ENCODE results near the gene THRSP.
"Not testable (repeated sequence)": the region's sequence is repeated elsewhere in the genome, so short reads cannot be mapped to it uniquely, and the experiment has no call there.

The THRSP gene

DNA sequence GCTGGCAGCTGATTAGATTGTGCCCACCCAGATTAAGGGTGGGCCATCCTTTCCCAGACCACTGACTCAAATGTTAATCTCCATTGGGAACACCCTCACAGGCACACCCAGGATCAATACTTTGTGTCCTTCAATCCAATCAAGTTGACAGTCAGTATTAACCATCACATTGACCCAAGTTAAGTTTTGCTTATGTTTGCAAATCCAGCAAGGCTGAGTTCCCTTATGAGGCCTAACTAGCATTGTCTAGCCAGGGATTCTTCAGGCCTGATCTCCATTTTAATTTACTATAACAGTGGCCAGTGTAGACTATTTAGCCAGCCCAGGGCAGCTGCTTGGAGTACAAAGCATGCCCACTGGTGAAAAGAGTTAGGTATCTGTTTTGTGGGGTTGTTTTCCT, 38.3 kb upstream of the THRSP start:
- no peaks in the 10 kb centered on the region for H3K27me3 ChIP-seq (ENCODE audit: low read length)
- no peak overlapping the region for H3K4me2 ChIP-seq (ENCODE audit: low read depth, low read length, poor library complexity, severe bottlenecking)
- no peak overlapping the region for H3K27ac ChIP-seq (ENCODE audit: low read depth, low read length)
- no peaks in the 10 kb centered on the region for H4K20me1 ChIP-seq (ENCODE audit: low read depth, low read length)
- no peak overlapping the region for H3K4me3 ChIP-seq (ENCODE audit: insufficient read depth, low read length, poor library complexity, severe bottlenecking)
- no peak overlapping the region for H3K9ac ChIP-seq (ENCODE audit: low read length)
- no peaks in the 10 kb centered on the region for H3K9me3 ChIP-seq (ENCODE audit: insufficient read depth, low read length)
- H3F3A ChIP-seq (ENCODE audit: insufficient read depth), result no peaks in the 10 kb centered on the region
- TF ChIP-seq, protein P1, sequence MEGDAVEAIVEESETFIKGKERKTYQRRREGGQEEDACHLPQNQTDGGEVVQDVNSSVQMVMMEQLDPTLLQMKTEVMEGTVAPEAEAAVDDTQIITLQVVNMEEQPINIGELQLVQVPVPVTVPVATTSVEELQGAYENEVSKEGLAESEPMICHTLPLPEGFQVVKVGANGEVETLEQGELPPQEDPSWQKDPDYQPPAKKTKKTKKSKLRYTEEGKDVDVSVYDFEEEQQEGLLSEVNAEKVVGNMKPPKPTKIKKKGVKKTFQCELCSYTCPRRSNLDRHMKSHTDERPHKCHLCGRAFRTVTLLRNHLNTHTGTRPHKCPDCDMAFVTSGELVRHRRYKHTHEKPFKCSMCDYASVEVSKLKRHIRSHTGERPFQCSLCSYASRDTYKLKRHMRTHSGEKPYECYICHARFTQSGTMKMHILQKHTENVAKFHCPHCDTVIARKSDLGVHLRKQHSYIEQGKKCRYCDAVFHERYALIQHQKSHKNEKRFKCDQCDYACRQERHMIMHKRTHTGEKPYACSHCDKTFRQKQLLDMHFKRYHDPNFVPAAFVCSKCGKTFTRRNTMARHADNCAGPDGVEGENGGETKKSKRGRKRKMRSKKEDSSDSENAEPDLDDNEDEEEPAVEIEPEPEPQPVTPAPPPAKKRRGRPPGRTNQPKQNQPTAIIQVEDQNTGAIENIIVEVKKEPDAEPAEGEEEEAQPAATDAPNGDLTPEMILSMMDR (IDR thresholded peaks at IDR 0.05; ENCODE audit: insufficient read depth, low read length, poor library complexity, severe bottlenecking), result no peak
- TF ChIP-seq EZH2phosphoT487 (conservative IDR thresholded peaks at IDR 0.05; ENCODE audit: low read length), result no peak
- H2AFZ ChIP-seq (ENCODE audit: low read depth, low read length, severe bottlenecking), result no peak overlapping the region
- no peaks in the 10 kb centered on the region for H3K79me2 ChIP-seq (ENCODE audit: insufficient read depth, low read length)
- no peaks in the 10 kb centered on the region for H3K9me2 ChIP-seq (replicated peaks; ENCODE audit: insufficient read depth, low read length)
- H3K36me3 ChIP-seq (ENCODE audit: low read length), result no peaks in the 10 kb centered on the region

DNA sequence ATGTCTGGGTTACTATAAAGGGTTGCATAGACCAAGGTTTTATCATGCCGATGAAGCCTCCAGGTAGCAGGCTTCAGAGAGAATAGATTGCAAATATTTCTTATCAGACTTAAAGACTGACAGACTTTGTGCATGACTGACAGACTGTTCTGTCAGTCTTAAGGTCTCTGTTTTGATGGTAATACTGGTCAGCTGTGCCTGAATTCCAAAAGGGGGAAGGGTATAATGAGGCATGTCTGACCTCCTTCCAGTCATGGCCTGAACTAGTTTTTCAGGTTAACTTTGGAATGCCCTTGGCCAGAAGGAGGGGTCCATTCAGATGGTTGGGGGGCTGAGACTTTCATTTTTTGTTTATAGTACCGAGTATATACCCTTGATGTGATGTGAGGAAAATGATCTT, 35.9 kb upstream of the THRSP start:
- Histone ChIP-seq H3K36me3 (ENCODE audit: low read length) (no peaks in the 10 kb centered on the region), H3F3A (ENCODE audit: insufficient read depth) (no peaks in the 10 kb centered on the region), H3K79me2 (ENCODE audit: insufficient read depth, low read length) (no peaks in the 10 kb centered on the region), H3K9me3 (ENCODE audit: insufficient read depth, low read length) (no peaks in the 10 kb centered on the region), H3K27me3 (ENCODE audit: low read length) (no peaks in the 10 kb centered on the region), H3K4me2 (ENCODE audit: low read depth, low read length, poor library complexity, severe bottlenecking) (no peak overlapping the region), H3K9ac (ENCODE audit: low read length) (no peak overlapping the region), H3K4me3 (ENCODE audit: insufficient read depth, low read length, poor library complexity, severe bottlenecking) (no peak overlapping the region), H2AFZ (ENCODE audit: low read depth, low read length, severe bottlenecking) (no peak overlapping the region), H3K9me2 (replicated peaks; ENCODE audit: insufficient read depth, low read length) (no peaks in the 10 kb centered on the region), H4K20me1 (ENCODE audit: low read depth, low read length) (no peaks in the 10 kb centered on the region), H3K27ac (ENCODE audit: low read depth, low read length) (no peak overlapping the region)
- no peak for TF ChIP-seq EZH2phosphoT487 (conservative IDR thresholded peaks at IDR 0.05; ENCODE audit: low read length)
- TF ChIP-seq, protein P1 (IDR thresholded peaks at IDR 0.05; ENCODE audit: insufficient read depth, low read length, poor library complexity, severe bottlenecking), result no peak

DNA sequence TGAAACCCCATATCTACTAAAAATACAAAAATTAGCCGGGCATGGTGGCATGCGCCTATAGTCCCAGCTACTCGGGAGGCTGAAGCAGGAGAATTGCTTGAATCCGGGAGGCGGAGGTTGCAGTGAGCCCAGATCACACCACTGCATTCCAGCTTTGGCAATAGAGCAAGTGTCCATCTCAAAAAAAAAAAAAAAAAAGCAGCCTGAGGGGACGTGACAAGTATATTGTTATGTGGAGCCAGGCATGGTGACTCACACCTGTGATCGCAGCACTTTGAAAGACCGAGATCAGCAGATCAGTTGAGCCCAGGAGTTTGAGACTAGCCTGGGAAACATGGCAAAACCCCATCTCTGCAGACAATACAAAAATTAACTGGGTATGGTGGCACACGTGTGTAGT, 35.2 kb upstream of the THRSP start:
- H3K4me2 ChIP-seq (ENCODE audit: low read depth, low read length, poor library complexity, severe bottlenecking); H3K27ac ChIP-seq (ENCODE audit: low read depth, low read length): not testable (repeated sequence)

DNA sequence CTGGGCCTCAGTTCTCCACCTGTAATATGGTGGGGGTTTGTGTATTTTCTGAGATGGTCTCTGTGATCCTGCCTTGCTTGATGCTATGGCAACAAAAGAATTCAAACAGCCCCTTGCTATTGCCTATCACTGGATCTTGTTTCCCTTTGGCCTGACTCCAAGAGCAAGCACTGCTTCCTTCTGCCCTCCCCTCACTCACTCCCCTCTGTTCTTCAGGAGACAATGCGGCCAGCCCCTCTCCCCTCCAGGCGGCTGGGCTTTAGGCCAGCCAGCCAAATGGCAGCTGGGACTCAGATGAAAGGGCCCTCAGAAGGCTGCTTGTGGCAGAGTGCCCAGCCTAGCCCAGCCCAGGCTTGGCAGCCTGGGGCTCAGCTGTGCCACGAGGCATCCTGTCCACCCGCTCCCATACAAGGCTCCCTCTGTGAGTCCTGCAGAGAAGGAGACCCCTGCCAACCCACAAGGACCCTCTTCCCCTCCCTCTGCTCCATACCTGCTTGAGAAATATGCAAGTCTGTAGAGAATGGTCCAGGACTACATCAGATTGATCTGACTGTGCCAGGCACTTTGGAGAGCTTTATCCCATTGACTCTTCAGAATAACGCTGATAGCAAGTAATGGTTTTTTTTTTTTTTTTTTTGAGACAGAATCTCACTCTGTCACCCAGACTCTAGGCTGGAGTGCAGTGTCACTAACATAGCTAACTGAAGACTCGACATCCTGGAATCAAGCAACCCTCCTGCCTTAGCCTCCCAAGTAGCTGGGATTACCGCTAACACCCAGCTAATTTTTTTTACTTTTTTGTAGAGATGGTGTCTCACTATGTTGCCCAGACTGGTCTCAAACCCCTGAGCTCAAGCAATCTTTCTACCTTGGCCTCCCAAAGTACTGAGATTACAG, 33.0 kb upstream of the THRSP start:
- H3F3A ChIP-seq (ENCODE audit: insufficient read depth), result no peaks in the 10 kb centered on the region
- no peak overlapping the region for H3K4me2 ChIP-seq (ENCODE audit: low read depth, low read length, poor library complexity, severe bottlenecking)
- no peaks in the 10 kb centered on the region for H3K79me2 ChIP-seq (ENCODE audit: insufficient read depth, low read length)
- no peak overlapping the region for H3K27ac ChIP-seq (ENCODE audit: low read depth, low read length)
- no peak for TF ChIP-seq EZH2phosphoT487 (conservative IDR thresholded peaks at IDR 0.05; ENCODE audit: low read length)
- TF ChIP-seq, protein P1 (IDR thresholded peaks at IDR 0.05; ENCODE audit: insufficient read depth, low read length, poor library complexity, severe bottlenecking), result no peak
- H3K9me2 ChIP-seq (replicated peaks; ENCODE audit: insufficient read depth, low read length), result no peaks in the 10 kb centered on the region
- no peaks in the 10 kb centered on the region for H3K27me3 ChIP-seq (ENCODE audit: low read length)
- H3K9ac ChIP-seq (ENCODE audit: low read length), result no peak overlapping the region
- H2AFZ ChIP-seq (ENCODE audit: low read depth, low read length, severe bottlenecking), result no peak overlapping the region
- no peaks in the 10 kb centered on the region for H4K20me1 ChIP-seq (ENCODE audit: low read depth, low read length)
- H3K9me3 ChIP-seq (ENCODE audit: insufficient read depth, low read length), result no peaks in the 10 kb centered on the region
- no peaks in the 10 kb centered on the region for H3K36me3 ChIP-seq (ENCODE audit: low read length)
- no peak overlapping the region for H3K4me3 ChIP-seq (ENCODE audit: insufficient read depth, low read length, poor library complexity, severe bottlenecking)

More for the DNA sequence above, 35.2 kb upstream of the THRSP start:
- H3K36me3 ChIP-seq (ENCODE audit: low read length); H3K9me2 ChIP-seq (replicated peaks; ENCODE audit: insufficient read depth, low read length); H2AFZ ChIP-seq (ENCODE audit: low read depth, low read length, severe bottlenecking); H3K79me2 ChIP-seq (ENCODE audit: insufficient read depth, low read length); H3K9ac ChIP-seq (ENCODE audit: low read length); H3K9me3 ChIP-seq (ENCODE audit: insufficient read depth, low read length); H3K4me3 ChIP-seq (ENCODE audit: insufficient read depth, low read length, poor library complexity, severe bottlenecking); H4K20me1 ChIP-seq (ENCODE audit: low read depth, low read length); H3F3A ChIP-seq (ENCODE audit: insufficient read depth); H3K27me3 ChIP-seq (ENCODE audit: low read length): not testable (repeated sequence)

Measured in SU-DHL-6 (cell line).